H9 (cell line): ENCODE data around the gene NSUN3. TPM values are rescaled to one million over a fixed set of nuclear protein-coding genes. Genes with fewer than 3 reads are reported as not detected.
"Not testable (repeated sequence)": the region's sequence is repeated elsewhere in the genome, so short reads cannot be mapped to it uniquely, and the experiment has no call there.

Experiments
- DNase-seq: peaks from one replicate; pipeline ENCODE4 v3.0.0-alpha.2; 2017
- H2AFZ ChIP-seq: one replicate; pipeline ENCODE4 v1.6.1; 2013; ENCODE audit warnings: mild to moderate bottlenecking, low read length, control low read depth, moderate library complexity
- H2AK5ac ChIP-seq: 2 replicates; pipeline ENCODE4 v1.6.1; 2013; ENCODE audit warnings: low read length, control low read depth, mixed read lengths; ENCODE audit not compliant: insufficient read length
- H2BK120ac ChIP-seq: one replicate; pipeline ENCODE4 v1.6.1; 2013; ENCODE audit warnings: low read depth, mild to moderate bottlenecking, low read length, control low read depth, inconsistent platforms; ENCODE audit not compliant: poor library complexity, severe bottlenecking
- H2BK12ac ChIP-seq: 2 replicates; pipeline ENCODE4 v1.6.1; 2013; ENCODE audit warnings: low read length, control low read depth, mixed read lengths, low read depth; ENCODE audit not compliant: insufficient read length
- H2BK15ac ChIP-seq: 2 replicates; pipeline ENCODE4 v1.6.1; 2013; ENCODE audit warnings: low read depth, low read length, control low read depth
- H2BK20ac ChIP-seq: one replicate; pipeline ENCODE4 v1.6.1; 2013; ENCODE audit warnings: low read depth, mild to moderate bottlenecking, low read length, control low read depth, inconsistent platforms; ENCODE audit not compliant: poor library complexity, severe bottlenecking
- H2BK5ac ChIP-seq: 2 replicates; pipeline ENCODE4 v1.6.1; 2013; ENCODE audit warnings: low read length, control low read depth, mixed read lengths; ENCODE audit not compliant: insufficient read length
- H3K14ac ChIP-seq: 2 replicates; pipeline ENCODE4 v1.6.1; 2013; ENCODE audit warnings: low read length, control low read depth; ENCODE audit not compliant: insufficient read depth
- H3K18ac ChIP-seq: 2 replicates; pipeline ENCODE4 v1.6.1; 2013; ENCODE audit warnings: low read depth, mild to moderate bottlenecking, mixed read lengths, low read length, control low read depth; ENCODE audit not compliant: insufficient read length
- H3K23ac ChIP-seq: 2 replicates; pipeline ENCODE4 v1.6.1; 2013; ENCODE audit warnings: low read length, control low read depth, mixed read lengths, low read depth; ENCODE audit not compliant: insufficient read length
- H3K23me2 ChIP-seq: 2 replicates; pipeline ENCODE4 v1.6.1; 2013; ENCODE audit warnings: low read depth, mild to moderate bottlenecking, mixed read lengths, low read length, control low read depth; ENCODE audit not compliant: insufficient read length, poor library complexity, severe bottlenecking
- H3K27ac ChIP-seq: 2 replicates; pipeline ENCODE4 v1.5.1; 2013; ENCODE audit warnings: low read length, control low read depth, mixed read lengths, low read depth; ENCODE audit not compliant: insufficient read length
- H3K27me3 ChIP-seq: 2 replicates; pipeline ENCODE4 v1.6.1; 2013; ENCODE audit warnings: low read length, control low read depth, inconsistent platforms; ENCODE audit not compliant: insufficient read depth
- H3K4ac ChIP-seq: 2 replicates; pipeline ENCODE4 v1.6.1; 2013; ENCODE audit warnings: low read depth, mild to moderate bottlenecking, control low read depth, inconsistent platforms, low read length, moderate library complexity
- H3K4me1 ChIP-seq: 2 replicates; pipeline ENCODE4 v1.6.1; 2013; ENCODE audit warnings: low read length, control low read depth, inconsistent platforms; ENCODE audit not compliant: insufficient read depth
- H3K4me2 ChIP-seq: 2 replicates; pipeline ENCODE4 v1.6.1; 2013; ENCODE audit warnings: low read length, control low read depth, mixed read lengths; ENCODE audit not compliant: insufficient read length, insufficient read depth
- H3K56ac ChIP-seq: 2 replicates; pipeline ENCODE4 v1.6.1; 2013; ENCODE audit warnings: low read depth, mild to moderate bottlenecking, mixed read lengths, low read length, control low read depth; ENCODE audit not compliant: insufficient read length
- H3K79me1 ChIP-seq: 2 replicates; pipeline ENCODE4 v1.6.1; 2013; ENCODE audit warnings: low read depth, mild to moderate bottlenecking, moderate library complexity, low read length, control low read depth, inconsistent platforms; ENCODE audit not compliant: insufficient read depth, poor library complexity, severe bottlenecking
- H3K79me2 ChIP-seq: 2 replicates; pipeline ENCODE4 v1.6.1; 2013; ENCODE audit warnings: low read length, control low read depth, inconsistent platforms; ENCODE audit not compliant: insufficient read depth
- H3K9ac ChIP-seq: 2 replicates; pipeline ENCODE4 v1.6.1; 2013; ENCODE audit warnings: low read length, control low read depth, mixed read lengths; ENCODE audit not compliant: insufficient read length; ENCODE audit errors: extremely low read depth
- H3K9me3 ChIP-seq: one replicate; pipeline ENCODE4 v1.6.1; 2013; ENCODE audit warnings: low read depth, low read length, inconsistent platforms; ENCODE audit not compliant: control insufficient read depth
- H3T11ph ChIP-seq: one replicate; pipeline ENCODE4 v1.6.1; 2013; ENCODE audit warnings: mild to moderate bottlenecking, low read length, control low read depth, inconsistent platforms
- H4K20me1 ChIP-seq: one replicate; pipeline ENCODE4 v1.6.1; 2013; ENCODE audit not compliant: control insufficient read depth, insufficient read length, insufficient read depth
- H4K5ac ChIP-seq: 2 replicates; pipeline ENCODE4 v1.6.1; 2013; ENCODE audit warnings: low read depth, mild to moderate bottlenecking, mixed read lengths, low read length, control low read depth; ENCODE audit not compliant: insufficient read length
- H4K8ac ChIP-seq: replicated peaks from 2 replicates; pipeline ENCODE4 v1.6.1; 2013; ENCODE audit warnings: low read length, control low read depth, mixed read lengths, low read depth; ENCODE audit not compliant: insufficient read length
- H4K91ac ChIP-seq: 2 replicates; pipeline ENCODE4 v1.6.1; 2013; ENCODE audit warnings: low read depth, mild to moderate bottlenecking, moderate library complexity, mixed read lengths, low read length, control low read depth; ENCODE audit not compliant: insufficient read length
- H3K27ac Mint-ChIP-seq, 3 experiments: 2 replicates in 2 of 3; 3 replicates in 1 of 3; pipeline ENCODE4 v1.8.0; 2020 to 2021; ENCODE audit warnings: mixed read lengths in 3 of 3, mild to moderate bottlenecking in 1 of 3, moderate library complexity in 1 of 3
- H3K27me3 Mint-ChIP-seq: 2 replicates; pipeline ENCODE4 v1.8.0; 2021; ENCODE audit warnings: low read depth, mild to moderate bottlenecking, moderate library complexity, mixed read lengths
- H3K36me3 Mint-ChIP-seq, 3 experiments: 2 replicates in 2 of 3; 3 replicates in 1 of 3; pipeline ENCODE4 v1.8.0; 2020 to 2021; ENCODE audit warnings: low read depth in 3 of 3, mixed read lengths in 3 of 3; ENCODE audit not compliant: insufficient read depth in 1 of 3
- H3K4me1 Mint-ChIP-seq, 2 experiments: 2 replicates each; pipeline ENCODE4 v1.8.0; 2020; ENCODE audit warnings: mixed read lengths in 2 of 2
- H3K4me3 Mint-ChIP-seq, 2 experiments: 2 replicates in 1 of 2; 3 replicates in 1 of 2; pipeline ENCODE4 v1.8.0; 2020 to 2021; ENCODE audit warnings: mild to moderate bottlenecking in 2 of 2, mixed read lengths in 2 of 2, moderate library complexity in 1 of 2
- H3K9me3 Mint-ChIP-seq, 2 experiments: 2 replicates in 1 of 2; 3 replicates in 1 of 2; pipeline ENCODE4 v1.8.0; 2020; ENCODE audit warnings: mild to moderate bottlenecking in 2 of 2, mixed read lengths in 2 of 2, moderate library complexity in 1 of 2
- WGBS: extraction: QIAGEN DNeasy Blood & Tissue Kit; methylation state at CpG from one replicate; pipeline ENCODE4 v1.1.7; 2013; ENCODE audit warnings: missing lambda C conversion rate, low lambda C conversion rate, mixed read lengths; ENCODE audit not compliant: insufficient read length; ENCODE audit errors: extremely low coverage; 5-methylcytosine and 5-hydroxymethylcytosine counted together
- total RNA-seq: library from RNA; stranded (reverse); gene quantifications from 2 replicates; pipeline ENCODE4 v1.2.1, GENCODE V29; 2021
- TF ChIP-seq, protein P1 (sequence below): fragments of 200-600 bp; sonication (generic); conservative IDR thresholded peaks from 3 replicates; pipeline ENCODE4 v1.8.0; 2021; ENCODE audit warnings: antibody characterized with exemption, mild to moderate bottlenecking

The NSUN3 gene
- total RNA-seq, 1 experiment from 2014 or later, result 7.4 TPM

DNA sequence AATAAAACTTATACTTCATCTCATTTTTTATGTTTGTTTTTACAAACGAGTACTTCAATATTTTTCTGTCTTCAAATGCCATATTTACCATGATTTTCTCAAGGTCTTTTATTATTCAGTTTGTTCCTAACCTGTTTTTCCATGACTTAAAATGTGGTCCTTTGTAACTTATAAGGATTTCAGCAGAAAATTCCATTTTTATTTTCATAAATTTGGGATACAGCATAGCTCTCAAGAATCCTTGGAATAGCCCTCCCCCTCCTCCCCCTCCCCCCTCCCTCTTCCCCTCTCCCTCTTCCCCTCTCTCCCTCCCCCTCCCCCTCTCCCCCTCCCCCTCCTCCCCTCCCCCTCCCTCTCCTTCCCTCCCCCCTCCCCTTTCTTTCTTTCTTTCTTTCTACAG, 19.6 kb upstream of the NSUN3 start:
- no peaks in the 10 kb centered on the region for H3K4me1 Mint-ChIP-seq
- no peak for DNase-seq
- no peak overlapping the region for H3K56ac ChIP-seq
- H3K79me1 ChIP-seq, result no peaks in the 10 kb centered on the region
- H3K18ac ChIP-seq, result no peak overlapping the region
- no peaks in the 10 kb centered on the region for H4K20me1 ChIP-seq
- no peak overlapping the region for H2BK120ac ChIP-seq
- no peak overlapping the region for H3K27ac Mint-ChIP-seq
- H2BK15ac ChIP-seq, result no peak overlapping the region
- H3K23me2 ChIP-seq, result no peaks in the 10 kb centered on the region
- no peaks in the 10 kb centered on the region for H3K9me3 ChIP-seq
- H3K27ac ChIP-seq, result no peak overlapping the region
- no peak overlapping the region for H3K14ac ChIP-seq
- no peak overlapping the region for H3K4me3 Mint-ChIP-seq
- H3K4me1 ChIP-seq, result no peaks in the 10 kb centered on the region
- no peak overlapping the region for H2AFZ ChIP-seq
- no peak overlapping the region for H3K23ac ChIP-seq
- TF ChIP-seq, protein P1, sequence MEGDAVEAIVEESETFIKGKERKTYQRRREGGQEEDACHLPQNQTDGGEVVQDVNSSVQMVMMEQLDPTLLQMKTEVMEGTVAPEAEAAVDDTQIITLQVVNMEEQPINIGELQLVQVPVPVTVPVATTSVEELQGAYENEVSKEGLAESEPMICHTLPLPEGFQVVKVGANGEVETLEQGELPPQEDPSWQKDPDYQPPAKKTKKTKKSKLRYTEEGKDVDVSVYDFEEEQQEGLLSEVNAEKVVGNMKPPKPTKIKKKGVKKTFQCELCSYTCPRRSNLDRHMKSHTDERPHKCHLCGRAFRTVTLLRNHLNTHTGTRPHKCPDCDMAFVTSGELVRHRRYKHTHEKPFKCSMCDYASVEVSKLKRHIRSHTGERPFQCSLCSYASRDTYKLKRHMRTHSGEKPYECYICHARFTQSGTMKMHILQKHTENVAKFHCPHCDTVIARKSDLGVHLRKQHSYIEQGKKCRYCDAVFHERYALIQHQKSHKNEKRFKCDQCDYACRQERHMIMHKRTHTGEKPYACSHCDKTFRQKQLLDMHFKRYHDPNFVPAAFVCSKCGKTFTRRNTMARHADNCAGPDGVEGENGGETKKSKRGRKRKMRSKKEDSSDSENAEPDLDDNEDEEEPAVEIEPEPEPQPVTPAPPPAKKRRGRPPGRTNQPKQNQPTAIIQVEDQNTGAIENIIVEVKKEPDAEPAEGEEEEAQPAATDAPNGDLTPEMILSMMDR, result no peak
- H2BK12ac ChIP-seq, result no peak overlapping the region
- H2BK5ac ChIP-seq, result no peak overlapping the region
- H3K4me2 ChIP-seq, result no peak overlapping the region
- H3K9ac ChIP-seq, result no peak overlapping the region
- no CpG with 5 or more reads among the region's 1 CpG for WGBS
- no peaks in the 10 kb centered on the region for H3K27me3 ChIP-seq
- H3K27me3 Mint-ChIP-seq, result no peaks in the 10 kb centered on the region; the same call in 1 of the 2 replicates
- H2BK20ac ChIP-seq, result no peak overlapping the region
- H3K36me3 Mint-ChIP-seq, result peaks cover 25 to 45% (median 27%) of the 10 kb centered on the region in 3 experiments
- H3K79me2 ChIP-seq, result no peaks in the 10 kb centered on the region
- H4K8ac ChIP-seq, result no peak overlapping the region
- peaks cover 26 to 34% of the 10 kb centered on the region in 2 experiments for H3K9me3 Mint-ChIP-seq
- no peak overlapping the region for H3K4ac ChIP-seq
- H2AK5ac ChIP-seq, result no peak overlapping the region
- H3T11ph ChIP-seq, result no peak overlapping the region
- no peak overlapping the region for H4K91ac ChIP-seq
- H4K5ac ChIP-seq, result no peak overlapping the region

DNA sequence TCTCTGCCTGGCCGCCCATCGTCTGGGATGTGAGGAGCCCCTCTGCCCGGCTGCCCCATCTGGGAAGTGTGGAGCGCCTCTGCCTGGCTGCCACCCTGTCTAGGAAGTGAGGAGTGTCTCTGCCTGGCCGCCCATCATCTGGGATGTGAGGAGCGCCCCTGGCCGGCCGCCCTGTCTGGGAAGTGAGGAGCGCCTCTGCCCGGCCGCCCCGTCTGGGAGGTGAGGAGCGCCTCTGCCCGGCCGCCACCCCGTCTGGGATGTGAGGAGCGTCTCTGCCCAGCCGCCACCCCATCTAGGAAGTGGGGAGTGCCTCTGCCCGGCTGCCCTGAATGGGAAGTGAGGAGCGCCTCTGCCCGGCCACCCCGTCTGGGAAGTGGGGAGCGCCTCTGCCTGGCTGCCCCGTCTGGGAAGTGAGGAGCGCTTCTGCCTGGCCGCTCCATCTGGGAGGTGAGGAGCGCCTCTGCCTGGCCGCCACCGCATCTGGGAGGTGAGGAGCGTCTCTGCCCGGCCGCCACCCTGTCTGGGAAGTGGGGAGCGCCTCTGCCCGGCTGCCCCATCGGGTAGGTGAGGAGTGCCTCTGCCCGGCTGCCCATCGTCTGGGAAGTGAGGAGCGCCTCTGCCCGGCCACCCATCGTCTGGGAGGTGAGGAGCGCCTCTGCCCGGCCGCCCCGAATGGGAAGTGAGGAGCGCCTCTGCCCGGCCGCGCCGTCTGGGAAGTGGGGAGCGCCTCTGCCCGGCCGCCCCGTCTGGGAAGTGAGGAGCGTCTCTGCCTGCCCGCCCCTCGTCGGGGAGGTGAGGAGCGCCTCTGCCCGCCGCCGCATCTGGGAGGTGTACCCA, 18.5 kb upstream of the NSUN3 start:
- not testable (repeated sequence) for H3K4me1 Mint-ChIP-seq, H3K23ac ChIP-seq, H3K4ac ChIP-seq, H3K14ac ChIP-seq, H3K9me3 ChIP-seq, H3K9ac ChIP-seq, H2BK15ac ChIP-seq, H2AK5ac ChIP-seq, H4K8ac ChIP-seq, H3K56ac ChIP-seq, H3K4me2 ChIP-seq, H3K27ac ChIP-seq, H3K27me3 ChIP-seq, H2BK12ac ChIP-seq, H3K4me1 ChIP-seq, H4K5ac ChIP-seq, H2BK20ac ChIP-seq, H3K18ac ChIP-seq, H3K27me3 Mint-ChIP-seq, H4K20me1 ChIP-seq, H2AFZ ChIP-seq, H2BK120ac ChIP-seq, H3K4me3 Mint-ChIP-seq, H3K23me2 ChIP-seq, H3K79me1 ChIP-seq, H3K27ac Mint-ChIP-seq, H2BK5ac ChIP-seq, H4K91ac ChIP-seq, H3T11ph ChIP-seq, H3K79me2 ChIP-seq, DNase-seq
- peaks cover 25 to 45% (median 27%) of the 10 kb centered on the region in 3 experiments for H3K36me3 Mint-ChIP-seq
- peaks cover 26 to 34% of the 10 kb centered on the region in 2 experiments for H3K9me3 Mint-ChIP-seq
- no CpG with 5 or more reads among the region's 61 CpGs for WGBS
